ENCODE results near the gene RBBP5. TPM values are rescaled to one million over a fixed set of nuclear protein-coding genes. Genes with fewer than 3 reads are reported as not detected.

RBBP5 gene
- total RNA-seq, 1 experiment from 2014 or later, result 24.5 TPM

GRCh38 chr1:205144751-205145150 lies 23.0 kb upstream of the RBBP5 start:
- RAD21 ChIA-PET (ENCODE audit: low non-redundant PET in 1 of 2, low total read pairs in 2 of 2, uncharacterized antibody in 2 of 2, unreplicated experiment in 2 of 2), result interaction anchor here in 1 of 2 experiments (0.7 kb wide), 1 partner anchor 276 kb away, joined by 3 read pairs; no protein-coding TSS in a partner anchor

More at GRCh38 chr1:205144751-205145150, 23.0 kb upstream of the RBBP5 start:
- no peak overlapping the region for H2AFZ ChIP-seq (ENCODE audit: low read depth, low read length, poor library complexity, severe bottlenecking)
- ATAC-seq, result no peak
- H3K4me1 ChIP-seq (ENCODE audit: control insufficient read depth in 1 of 2, insufficient read depth in 2 of 2, low read length in 2 of 2), result peaks cover 2 to 7% of the 10 kb centered on the region in 2 experiments; a peak in 3 of 4 replicates
- H3K27ac ChIP-seq (ENCODE audit: low read depth, low read length), result no peak overlapping the region
- H3K27me3 ChIP-seq (ENCODE audit: insufficient read depth, low read length), result no peaks in the 10 kb centered on the region
- H4K20me1 ChIP-seq (ENCODE audit: insufficient read depth), result no peaks in the 10 kb centered on the region
- intact Hi-C loops (cut with micrococcal nuclease), result no loop called here
- CTCF ChIA-PET, result interaction anchor here (1.1 kb wide), 1 partner anchor 156 kb away, joined by 3 read pairs; no protein-coding TSS in a partner anchor
- no peaks in the 10 kb centered on the region for H3K9me2 ChIP-seq (ENCODE audit: insufficient read depth)
- TF ChIP-seq EZH2 (IDR thresholded peaks at IDR 0.05) (no peak), ZFX (IDR thresholded peaks at IDR 0.05) (no peak), POLR2A (IDR thresholded peaks at IDR 0.05; ENCODE audit: borderline replicate concordance, extremely low read depth, insufficient read depth, insufficient read length) (no peak), RAD21 (IDR thresholded peaks at IDR 0.05; ENCODE audit: low read depth) (no peak), CBX3 (IDR thresholded peaks at IDR 0.05; ENCODE audit: low read depth) (no peak), ELF1 (IDR thresholded peaks at IDR 0.05; ENCODE audit: borderline replicate concordance, low read depth) (no peak), REST (IDR thresholded peaks at IDR 0.05; ENCODE audit: low read depth) (no peak), SIN3A (IDR thresholded peaks at IDR 0.05; ENCODE audit: low read depth) (no peak), POLR2AphosphoS5 (IDR thresholded peaks at IDR 0.05; ENCODE audit: low read depth, low read length) (no peak), CEBPB (IDR thresholded peaks at IDR 0.05; ENCODE audit: low read depth) (no peak)
- TF ChIP-seq, protein P1, sequence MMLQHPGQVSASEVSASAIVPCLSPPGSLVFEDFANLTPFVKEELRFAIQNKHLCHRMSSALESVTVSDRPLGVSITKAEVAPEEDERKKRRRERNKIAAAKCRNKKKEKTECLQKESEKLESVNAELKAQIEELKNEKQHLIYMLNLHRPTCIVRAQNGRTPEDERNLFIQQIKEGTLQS (IDR thresholded peaks at IDR 0.05), result no peak
- no peaks in the 10 kb centered on the region for H3K9me3 ChIP-seq (ENCODE audit: control insufficient read depth in 1 of 2, insufficient read depth in 1 of 2, low read depth in 1 of 2, low read length in 2 of 2)
- no TSS peak for BruUV-seq (replicated peaks)
- POLR2A ChIA-PET, result interaction anchor here (0.7 kb wide), 1 partner anchor 9 kb away, joined by 3 read pairs; no protein-coding TSS in a partner anchor
- no peaks in the 10 kb centered on the region for H3K79me2 ChIP-seq (ENCODE audit: insufficient read depth, low read length)
- no peak overlapping the region for H3K4me3 ChIP-seq (replicated peaks in 1 of 2; ENCODE audit: low read depth in 1 of 2, low read length in 2 of 2)
- H3K9ac ChIP-seq (ENCODE audit: low read length), result no peak overlapping the region
- 0 out of 4 replicates have a peak, but pooled peaks cover 0 to 9% of the 10 kb centered on the region in 2 experiments for H3K36me3 ChIP-seq (ENCODE audit: control insufficient read depth in 1 of 2, insufficient read depth in 2 of 2, low read length in 2 of 2)
- H3K4me2 ChIP-seq (ENCODE audit: low read length), result peak overlapping the region; percentile 29; the same call in 1 of the 2 replicates
- DNase-seq (ENCODE audit: low read depth, low spot score), result no peak

Measured in HCT116 (cell line).